Measurements from ENCODE around the gene PIK3CB.

DNA sequence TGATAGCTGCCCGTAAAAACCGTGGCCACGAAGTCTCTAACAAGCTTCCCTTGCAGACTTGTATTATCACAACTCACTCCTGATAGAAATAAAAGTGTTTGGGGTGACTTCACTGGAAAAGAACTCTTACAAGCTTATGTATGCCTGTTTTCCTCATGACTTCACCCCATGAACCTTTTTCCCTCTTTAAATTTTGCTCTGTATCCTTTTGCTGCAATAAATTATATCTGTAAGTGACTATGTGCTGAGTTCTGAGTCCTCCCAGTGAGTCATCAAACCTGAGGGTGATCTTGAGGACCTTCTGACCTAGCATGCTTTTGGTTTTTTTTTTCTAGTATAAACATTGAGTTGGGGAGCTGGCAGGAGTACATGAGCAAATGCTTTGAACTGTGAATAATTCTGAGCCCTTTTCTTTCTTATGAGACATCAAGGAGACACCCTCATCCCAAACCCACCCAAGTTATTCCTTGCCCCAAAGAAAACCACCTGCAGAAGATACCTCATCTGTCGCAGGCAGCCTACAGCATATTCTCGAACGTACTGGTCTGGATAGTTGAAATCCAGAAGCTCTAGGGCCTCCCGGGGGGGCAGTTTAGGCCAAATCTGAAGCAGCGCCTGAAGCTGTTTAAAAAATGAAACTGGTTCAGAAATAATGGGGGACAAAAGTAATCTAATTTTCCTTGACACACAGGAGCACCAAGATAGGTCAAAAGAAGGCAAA is 140.3 kb downstream of the PIK3CB start:
- TF ChIP-seq, protein P1, sequence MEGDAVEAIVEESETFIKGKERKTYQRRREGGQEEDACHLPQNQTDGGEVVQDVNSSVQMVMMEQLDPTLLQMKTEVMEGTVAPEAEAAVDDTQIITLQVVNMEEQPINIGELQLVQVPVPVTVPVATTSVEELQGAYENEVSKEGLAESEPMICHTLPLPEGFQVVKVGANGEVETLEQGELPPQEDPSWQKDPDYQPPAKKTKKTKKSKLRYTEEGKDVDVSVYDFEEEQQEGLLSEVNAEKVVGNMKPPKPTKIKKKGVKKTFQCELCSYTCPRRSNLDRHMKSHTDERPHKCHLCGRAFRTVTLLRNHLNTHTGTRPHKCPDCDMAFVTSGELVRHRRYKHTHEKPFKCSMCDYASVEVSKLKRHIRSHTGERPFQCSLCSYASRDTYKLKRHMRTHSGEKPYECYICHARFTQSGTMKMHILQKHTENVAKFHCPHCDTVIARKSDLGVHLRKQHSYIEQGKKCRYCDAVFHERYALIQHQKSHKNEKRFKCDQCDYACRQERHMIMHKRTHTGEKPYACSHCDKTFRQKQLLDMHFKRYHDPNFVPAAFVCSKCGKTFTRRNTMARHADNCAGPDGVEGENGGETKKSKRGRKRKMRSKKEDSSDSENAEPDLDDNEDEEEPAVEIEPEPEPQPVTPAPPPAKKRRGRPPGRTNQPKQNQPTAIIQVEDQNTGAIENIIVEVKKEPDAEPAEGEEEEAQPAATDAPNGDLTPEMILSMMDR (IDR thresholded peaks at IDR 0.05; ENCODE audit: low read length): no peak
- no peak for TF ChIP-seq EZH2 (optimal IDR thresholded peaks at IDR 0.05; ENCODE audit: low read depth, low read length)
